ENCODE measurements around the gene IP6K3.

- TF ChIP-seq CTCF (conservative IDR thresholded peaks at IDR 0.05) = no peak
- no peak for TF ChIP-seq ZFX (IDR thresholded peaks at IDR 0.05)
Observed at GRCh38 chr6:33678233-33678931, 68.3 kb downstream of the IP6K3 start.

Data from C4-2B (cell line).